Neural progenitor cell (in vitro differentiated cells): ENCODE data around the gene BOLL. TPM values are rescaled to one million over a fixed set of nuclear protein-coding genes. Genes with fewer than 3 reads are reported as not detected.

Source experiments
- DNase-seq: peaks from one replicate; pipeline ENCODE4 v3.0.0-alpha.2; 2016; ENCODE audit warnings: low spot score
- H2AFZ ChIP-seq: fragments of 200-600 bp; sonication (generic); replicated peaks from 2 replicates; pipeline ENCODE4 v1.6.1; 2016; ENCODE audit warnings: antibody characterized with exemption
- H3F3A ChIP-seq: fragments of 200-600 bp; sonication (generic); 2 replicates; pipeline ENCODE4 v1.6.1; 2016; ENCODE audit warnings: antibody characterized with exemption, low read depth
- H3K27ac ChIP-seq: fragments of 200-600 bp; sonication (generic); 2 replicates; pipeline ENCODE4 v1.5.1; 2016; ENCODE audit warnings: mild to moderate bottlenecking
- H3K27me3 ChIP-seq: fragments of 200-600 bp; sonication (generic); 2 replicates; pipeline ENCODE4 v1.6.1; 2016; ENCODE audit warnings: mild to moderate bottlenecking, moderate library complexity
- H3K36me3 ChIP-seq: fragments of 200-600 bp; sonication (generic); 2 replicates; pipeline ENCODE4 v1.5.1; 2016
- H3K4me1 ChIP-seq: fragments of 200-600 bp; sonication (generic); 2 replicates; pipeline ENCODE4 v1.6.1; 2016; ENCODE audit warnings: mixed run types
- H3K4me2 ChIP-seq: fragments of 200-600 bp; sonication (generic); 2 replicates; pipeline ENCODE4 v1.6.1; 2016
- H3K4me3 ChIP-seq: fragments of 200-600 bp; sonication (generic); 2 replicates; pipeline ENCODE4 v1.5.1; 2016
- H3K79me2 ChIP-seq: fragments of 200-600 bp; sonication (generic); 2 replicates; pipeline ENCODE4 v1.6.1; 2016; ENCODE audit warnings: low read depth
- H3K9ac ChIP-seq: fragments of 200-600 bp; sonication (generic); 2 replicates; pipeline ENCODE4 v1.6.1; 2016
- H3K9me3 ChIP-seq: fragments of 200-600 bp; sonication (generic); 2 replicates; pipeline ENCODE4 v1.5.1; 2016; ENCODE audit warnings: low read depth
- H4K20me1 ChIP-seq: fragments of 200-600 bp; sonication (generic); 2 replicates; pipeline ENCODE4 v1.6.1; 2016; ENCODE audit warnings: low read depth
- H3K27ac Mint-ChIP-seq: 3 replicates; pipeline ENCODE4 v1.8.0; 2021; ENCODE audit warnings: mixed read lengths
- H3K27me3 Mint-ChIP-seq: 2 replicates; pipeline ENCODE4 v1.8.0; 2022; ENCODE audit warnings: low read depth, mild to moderate bottlenecking, inconsistent platforms, moderate library complexity, mixed read lengths; ENCODE audit not compliant: insufficient read depth
- H3K36me3 Mint-ChIP-seq: 3 replicates; pipeline ENCODE4 v1.8.0; 2021; ENCODE audit warnings: mixed read lengths
- H3K4me1 Mint-ChIP-seq: 3 replicates; pipeline ENCODE4 v1.8.0; 2021; ENCODE audit warnings: mixed read lengths
- H3K4me3 Mint-ChIP-seq: 3 replicates; pipeline ENCODE4 v1.8.0; 2021; ENCODE audit warnings: mild to moderate bottlenecking, moderate library complexity, mixed read lengths
- H3K9me3 Mint-ChIP-seq: 3 replicates; pipeline ENCODE4 v1.8.0; 2020; ENCODE audit warnings: mixed read lengths
- CTCF ChIP-seq: fragments of 200-600 bp; sonication (generic); IDR thresholded peaks from 2 replicates; pipeline ENCODE4 v1.5.1; 2017; ENCODE audit warnings: antibody characterized with exemption, mild to moderate bottlenecking
- EZH2 ChIP-seq: fragments of 200-600 bp; sonication (generic); IDR thresholded peaks from 2 replicates; pipeline ENCODE4 v1.6.1; 2017; ENCODE audit warnings: antibody characterized with exemption, mild to moderate bottlenecking, moderate library complexity
- EZH2phosphoT487 ChIP-seq: fragments of 200-600 bp; sonication (generic); IDR thresholded peaks from 2 replicates; pipeline ENCODE4 v1.6.1; 2017; ENCODE audit warnings: antibody characterized with exemption
- total RNA-seq: library from RNA; depleted of rRNA; stranded (reverse); fragments of >200 nt; gene quantifications from 2 replicates; pipeline ENCODE4 v1.2.3, GENCODE V29; 2015; ENCODE audit warnings: low replicate concordance

Gene BOLL
- total RNA-seq, 1 donor from 2014 or later, result not detected

GRCh38 chr2:197804758-197805714, 19.9 kb upstream of the BOLL start:
- no peak overlapping the region for H3K9ac ChIP-seq
- no peaks in the 10 kb centered on the region for H3K79me2 ChIP-seq
- H3K9me3 Mint-ChIP-seq, result no peaks in the 10 kb centered on the region

GRCh38 chr2:197804049-197804757, 19.1 kb upstream of the BOLL start, which contains the start of gene PLCL1:
PLCL1 (plus strand) TSS chr2:197804593.
- H3K27me3 Mint-ChIP-seq, result peaks cover 28% of the 10 kb centered on the region
- H3K4me1 Mint-ChIP-seq, result peaks cover 16% of the 10 kb centered on the region
- H3K4me1 ChIP-seq, result peaks cover 4% of the 10 kb centered on the region

More at GRCh38 chr2:197804758-197805714, 19.9 kb upstream of the BOLL start:
- Histone ChIP-seq H2AFZ (no peak overlapping the region), H3K4me2 (peak overlapping the region; percentile 99), H3K4me1 (peaks cover 4% of the 10 kb centered on the region), H3K9me3 (no peaks in the 10 kb centered on the region), H3K27me3 (peaks cover 89% of the 10 kb centered on the region), H3K27ac (no peak overlapping the region), H3K36me3 (no peaks in the 10 kb centered on the region), H4K20me1 (peaks cover 11% of the 10 kb centered on the region), H3K4me3 (peak overlapping the region; percentile 90), H3F3A (peaks cover 14% of the 10 kb centered on the region)
- Mint-ChIP-seq H3K4me1 (peaks cover 16% of the 10 kb centered on the region), H3K27me3 (peaks cover 31% of the 10 kb centered on the region), H3K4me3 (peak overlapping the region; percentile 91), H3K27ac (no peak overlapping the region), H3K36me3 (no peaks in the 10 kb centered on the region)
- TF ChIP-seq CTCF (no peak), EZH2phosphoT487 (peak; percentile 57), EZH2 (peak; percentile 69)
- peak; percentile 52 for DNase-seq

GRCh38 chr2:197803033-197803444, 17.9 kb upstream of the BOLL start:
- Histone ChIP-seq H3K27me3 (peaks cover 82% of the 10 kb centered on the region), H3F3A (peaks cover 14% of the 10 kb centered on the region), H3K4me2 (no peak overlapping the region), H3K79me2 (no peaks in the 10 kb centered on the region), H3K4me1 (peaks cover 4% of the 10 kb centered on the region), H3K9me3 (no peaks in the 10 kb centered on the region), H4K20me1 (peaks cover 11% of the 10 kb centered on the region), H3K9ac (no peak overlapping the region), H3K27ac (no peak overlapping the region), H3K36me3 (no peaks in the 10 kb centered on the region), H3K4me3 (no peak overlapping the region), H2AFZ (no peak overlapping the region)
- DNase-seq, result peak; percentile 58
- no peak overlapping the region for H3K27ac Mint-ChIP-seq
- peak overlapping the region; percentile 67 for H3K4me3 Mint-ChIP-seq
- H3K27me3 Mint-ChIP-seq, result peaks cover 28% of the 10 kb centered on the region
- H3K9me3 Mint-ChIP-seq, result no peaks in the 10 kb centered on the region
- peaks cover 18% of the 10 kb centered on the region for H3K4me1 Mint-ChIP-seq
- TF ChIP-seq CTCF, result peak; percentile 79
- no peak for TF ChIP-seq EZH2
- no peaks in the 10 kb centered on the region for H3K36me3 Mint-ChIP-seq

More at GRCh38 chr2:197804049-197804757, 19.1 kb upstream of the BOLL start, which contains the start of gene PLCL1:
- H3K36me3 ChIP-seq, result no peaks in the 10 kb centered on the region
- Mint-ChIP-seq H3K36me3 (no peaks in the 10 kb centered on the region), H3K27ac (no peak within 1 kb of the TSS), H3K4me3 (peak within 1 kb of the TSS; percentile 91), H3K9me3 (no peaks in the 10 kb centered on the region)
- H4K20me1 ChIP-seq, result peaks cover 11% of the 10 kb centered on the region
- H3K27ac ChIP-seq, result no peak within 1 kb of the TSS
- H3K9ac ChIP-seq, result no peak within 1 kb of the TSS
- peaks cover 14% of the 10 kb centered on the region for H3F3A ChIP-seq
- peaks cover 94% of the 10 kb centered on the region for H3K27me3 ChIP-seq
- H3K9me3 ChIP-seq, result no peaks in the 10 kb centered on the region
- H3K4me3 ChIP-seq, result peak within 1 kb of the TSS; percentile 90
- peak within 1 kb of the TSS; percentile 99 for H3K4me2 ChIP-seq
- peak; percentile 97 for DNase-seq
- no peaks in the 10 kb centered on the region for H3K79me2 ChIP-seq
- no peak for TF ChIP-seq EZH2phosphoT487
- TF ChIP-seq EZH2, result no peak
- no peak for TF ChIP-seq CTCF
- H2AFZ ChIP-seq, result no peak within 1 kb of the TSS
